DMS153 (cell line): Measurements from ENCODE around the gene NUP153.

ENCODE experiments used
- DNase-seq: peaks from one replicate; lab custom pipeline; 2025; lab: John Stamatoyannopoulos, UW

Gene NUP153

GRCh38 chr6:17662585-17662984 is 44.1 kb downstream of the NUP153 start:
- no peak for DNase-seq

- no peak for DNase-seq
These were observed 50.1 kb downstream of the NUP153 start for GRCh38 chr6:17656644-17657043.

DNA sequence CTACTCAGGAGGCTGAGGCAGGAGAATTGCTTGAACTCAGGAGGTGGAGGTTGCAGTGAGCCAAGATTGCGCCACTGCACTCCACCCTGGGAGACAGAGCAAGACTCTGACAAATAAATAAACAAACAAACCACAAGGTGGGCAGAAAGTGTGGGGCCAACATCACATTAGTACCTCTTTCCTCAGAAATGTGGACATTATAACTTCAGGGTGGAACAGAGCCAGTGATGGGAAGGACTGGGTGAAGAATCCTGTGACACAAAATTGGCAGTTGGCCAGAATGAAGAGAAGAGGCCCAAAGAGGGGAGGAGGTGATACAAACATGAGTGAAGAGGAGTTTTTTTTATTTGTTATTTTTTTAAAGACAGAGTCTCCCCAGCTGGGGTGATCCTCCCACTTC is 50.6 kb downstream of the NUP153 start:
- DNase-seq: no peak

DNA sequence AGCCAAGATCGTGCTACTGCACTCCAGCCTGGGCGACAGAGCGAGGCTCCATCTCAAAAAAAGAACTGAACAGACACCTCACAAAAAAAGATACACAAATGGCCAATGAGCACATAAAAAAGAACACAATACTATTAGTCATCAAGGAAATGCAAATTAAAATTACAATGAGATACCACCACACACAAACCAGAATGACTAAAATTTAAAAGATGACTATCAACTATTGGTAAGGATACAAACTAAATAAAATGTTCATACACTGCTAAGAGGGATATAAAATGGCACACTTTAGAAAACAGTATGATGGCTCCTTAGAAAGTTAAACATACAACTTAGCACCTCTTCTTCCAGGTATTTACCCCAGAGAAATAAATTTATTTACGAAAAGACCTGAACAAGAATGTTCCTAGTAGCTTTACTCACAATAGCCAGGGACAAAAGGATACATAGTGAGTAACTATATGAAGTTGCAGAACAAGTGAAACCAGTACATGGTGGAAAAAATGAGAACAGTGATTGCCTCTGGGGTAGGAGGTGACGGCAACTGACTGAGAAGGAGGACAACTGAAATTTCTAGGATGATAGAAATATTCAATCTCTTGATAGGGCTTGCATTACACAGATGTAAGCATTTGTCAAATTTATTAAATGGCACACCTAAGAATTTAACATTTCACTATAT is 53.4 kb downstream of the NUP153 start:
- DNase-seq: no peak

- DNase-seq: no peak
These were observed 55.9 kb downstream of the NUP153 start for GRCh38 chr6:17650656-17651309.

DNA sequence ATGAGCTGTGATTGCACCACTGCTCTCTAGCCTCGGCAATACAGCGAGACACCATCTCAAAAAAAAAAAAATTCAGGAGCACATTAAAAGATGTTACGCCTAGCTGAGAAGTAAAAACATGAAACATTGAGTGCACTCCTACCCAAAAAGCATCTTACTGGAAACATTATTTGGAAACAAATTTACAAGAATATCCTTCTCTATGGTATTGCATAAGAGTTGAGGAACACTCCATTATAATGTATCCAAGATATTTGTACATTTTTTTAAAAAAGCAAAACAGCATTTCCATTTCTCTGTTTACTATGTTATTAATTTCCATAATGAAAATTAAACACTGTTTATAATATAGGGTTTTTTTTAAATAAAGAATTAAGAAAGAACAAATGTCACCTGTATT is 58.0 kb downstream of the NUP153 start:
- no peak for DNase-seq

DNA sequence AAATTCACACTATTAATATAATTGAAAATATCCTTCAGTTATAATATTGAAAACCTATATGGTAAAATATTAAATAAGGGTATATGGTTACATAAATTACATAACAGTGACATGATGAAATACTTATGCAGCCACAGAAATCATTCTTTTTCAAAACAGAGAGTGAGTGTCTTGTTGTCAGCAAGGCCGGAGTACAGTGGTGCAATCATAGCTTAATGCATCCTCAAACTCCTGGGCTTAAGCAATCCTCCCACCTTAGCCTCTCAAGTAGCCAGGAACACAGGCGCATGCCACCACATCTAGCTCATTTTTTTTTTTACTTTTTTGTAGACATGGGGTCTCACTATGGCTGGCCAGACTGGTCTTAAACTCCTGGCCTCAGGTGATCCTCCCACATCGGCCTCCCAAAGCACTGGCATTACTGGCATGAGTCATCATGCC is 66.2 kb downstream of the NUP153 start:
- no peak for DNase-seq

DNA sequence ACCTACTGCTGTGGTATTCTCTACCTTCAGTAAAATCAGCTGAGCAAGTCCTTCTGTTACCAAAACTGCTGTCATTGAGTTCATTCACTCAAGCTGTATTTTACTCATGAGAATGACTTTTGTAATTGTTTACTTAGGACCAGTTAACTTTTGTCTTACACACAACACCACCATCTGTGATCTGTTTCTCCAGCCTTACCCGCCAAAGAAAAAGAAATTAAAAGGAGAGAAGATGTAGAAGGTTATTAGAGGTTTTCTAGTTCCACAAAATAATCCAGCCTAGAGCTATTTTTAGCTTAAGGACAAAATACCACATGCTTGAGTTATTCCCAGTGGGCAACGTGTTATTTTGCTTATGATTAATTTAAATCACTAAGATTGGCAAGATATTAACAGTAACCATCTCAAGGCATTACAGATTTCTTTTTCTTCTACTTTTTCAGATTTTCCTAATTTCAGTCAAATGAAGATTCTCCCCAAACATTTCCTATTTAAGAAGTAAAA is 68.5 kb downstream of the NUP153 start:
- DNase-seq: no peak

GRCh38 chr6:17635568-17635967 is 71.2 kb downstream of the NUP153 start:
- no peak for DNase-seq

GRCh38 chr6:17633465-17634188 is 73.1 kb downstream of the NUP153 start:
- no peak for DNase-seq

- no peak for DNase-seq
These were observed 73.8 kb downstream of the NUP153 start for GRCh38 chr6:17632934-17633333.

DNA sequence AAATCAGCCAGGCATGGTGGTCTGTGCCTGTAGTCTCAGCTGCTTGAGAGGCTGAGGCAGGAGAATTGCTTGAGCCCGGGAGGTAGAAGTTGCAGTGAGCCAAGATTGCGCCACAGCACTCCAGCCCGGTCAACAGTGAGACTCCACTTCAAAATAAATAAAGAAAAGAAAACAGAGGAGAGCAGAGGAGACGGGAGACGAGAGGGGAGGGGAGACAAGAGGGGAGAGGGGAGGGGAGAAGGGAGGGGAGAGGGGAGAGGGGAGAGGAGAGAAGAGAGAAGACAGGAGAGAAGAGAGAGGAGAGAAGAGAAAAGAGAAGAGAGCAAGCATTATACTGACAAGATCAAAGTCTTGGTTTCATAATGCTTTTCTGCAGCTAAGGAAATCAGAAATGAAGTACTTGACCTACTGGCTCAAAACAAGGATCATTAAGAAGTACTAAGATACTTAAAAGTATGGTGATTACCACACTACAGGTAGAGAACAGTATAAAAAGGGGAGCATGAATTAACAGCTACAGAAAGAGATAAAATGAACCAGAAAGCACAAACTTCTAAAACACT is 76.1 kb downstream of the NUP153 start:
- no peak for DNase-seq

DNA sequence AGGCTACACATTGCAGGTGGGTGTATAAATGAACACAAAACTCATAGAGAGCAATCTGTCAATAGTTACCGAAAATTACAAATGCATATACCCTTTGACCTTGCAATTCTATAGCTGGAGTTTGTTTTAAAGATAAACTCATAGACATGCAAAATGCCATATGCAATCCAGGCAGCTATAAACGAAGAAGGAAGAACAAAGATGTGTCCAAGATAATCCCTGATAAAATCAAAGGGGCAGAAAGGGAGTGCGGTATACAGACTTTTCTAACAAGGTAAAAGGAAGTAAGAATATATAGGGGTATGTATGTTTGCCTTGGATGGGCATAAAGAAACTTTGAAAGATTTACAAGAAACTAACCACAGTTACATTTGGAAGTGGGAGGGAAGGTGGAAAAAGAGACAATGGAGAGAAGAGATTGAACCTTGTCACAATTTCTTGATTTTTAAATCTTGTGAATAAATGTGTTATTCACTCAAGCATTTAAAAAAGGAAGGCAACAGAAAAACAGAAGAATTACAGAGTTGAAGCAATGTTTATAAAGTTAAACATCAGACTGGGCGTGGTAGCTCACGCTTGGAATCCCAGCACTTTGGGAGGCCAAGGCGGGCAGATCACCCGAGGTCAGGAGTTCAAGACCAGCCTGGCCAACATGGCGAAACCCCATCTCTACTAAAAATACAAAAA is 76.8 kb downstream of the NUP153 start:
- no peak for DNase-seq

- no peak for DNase-seq
These were observed 77.9 kb downstream of the NUP153 start for GRCh38 chr6:17628873-17629272.

DNA sequence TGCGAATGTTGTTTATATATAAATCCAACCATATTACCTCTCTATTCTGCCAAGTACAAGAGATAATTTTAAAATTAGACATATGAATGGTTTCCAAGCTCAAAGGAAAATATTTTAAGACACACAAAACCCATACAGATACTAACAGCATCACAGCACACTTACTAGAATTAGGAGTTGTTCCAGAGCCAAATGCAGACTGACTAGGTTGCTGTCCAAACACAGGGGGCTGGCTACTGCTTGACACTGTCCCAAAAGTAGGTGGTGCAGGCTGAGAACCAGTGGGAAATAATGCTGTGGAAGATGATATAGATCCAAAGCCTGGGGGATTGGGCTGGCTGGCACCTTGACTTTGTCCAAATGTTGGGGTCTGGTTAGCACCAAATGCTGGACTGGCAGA is 82.3 kb downstream of the NUP153 start:
- no peak for DNase-seq

- no peak for DNase-seq
These were observed 84.6 kb downstream of the NUP153 start for GRCh38 chr6:17622144-17622543.

DNA sequence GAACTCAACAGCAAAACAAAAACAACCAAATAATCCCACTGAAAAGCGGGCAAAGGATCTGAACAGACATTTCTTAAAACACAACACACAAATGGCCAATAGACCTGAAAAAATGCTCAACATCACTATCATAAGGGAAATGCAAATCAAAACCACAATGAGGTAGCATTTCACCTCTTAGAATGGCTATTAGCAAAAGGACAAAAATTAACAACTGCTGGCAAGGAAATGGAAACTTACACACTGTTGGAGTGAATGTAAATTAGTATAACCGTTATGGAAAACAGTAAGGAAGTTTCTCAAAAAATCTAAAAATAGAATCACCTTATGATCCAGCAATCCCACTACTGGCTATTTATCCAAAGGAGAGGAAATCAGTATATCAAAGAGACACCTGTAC is 85.7 kb downstream of the NUP153 start:
- no peak for DNase-seq

GRCh38 chr6:17615794-17616193 is 90.9 kb downstream of the NUP153 start:
- DNase-seq: no peak

- DNase-seq: no peak
These were observed 94.7 kb downstream of the NUP153 start for GRCh38 chr6:17612048-17612447.

GRCh38 chr6:17610835-17611234 is 95.9 kb downstream of the NUP153 start:
- no peak for DNase-seq

DNA sequence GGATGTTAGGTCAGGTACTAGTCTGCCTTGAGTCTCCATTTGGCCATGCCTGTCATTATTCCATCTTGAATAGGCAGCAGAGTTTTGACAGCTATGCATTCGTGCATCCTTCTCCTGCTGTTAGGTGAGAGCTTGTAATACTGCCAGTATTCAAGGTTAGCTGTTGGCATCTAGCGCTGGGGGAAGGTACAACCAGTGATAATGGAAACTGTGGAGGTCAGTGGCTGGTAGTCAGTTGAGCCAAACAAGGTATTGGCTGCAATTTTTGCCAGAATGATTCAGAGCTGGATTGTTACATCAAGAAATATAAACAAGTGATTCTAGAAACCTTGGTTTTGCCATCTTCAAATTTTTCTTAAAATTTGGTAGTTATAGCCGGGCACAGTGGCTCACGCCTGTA is 100.1 kb downstream of the NUP153 start:
- no peak for DNase-seq

GRCh38 chr6:17602888-17603287 is 103.8 kb downstream of the NUP153 start:
- no peak for DNase-seq
